ENCODE data around the gene HIC2.
"Not testable (repeated sequence)": the region's sequence is repeated elsewhere in the genome, so short reads cannot be mapped to it uniquely, and the experiment has no call there.

DNA sequence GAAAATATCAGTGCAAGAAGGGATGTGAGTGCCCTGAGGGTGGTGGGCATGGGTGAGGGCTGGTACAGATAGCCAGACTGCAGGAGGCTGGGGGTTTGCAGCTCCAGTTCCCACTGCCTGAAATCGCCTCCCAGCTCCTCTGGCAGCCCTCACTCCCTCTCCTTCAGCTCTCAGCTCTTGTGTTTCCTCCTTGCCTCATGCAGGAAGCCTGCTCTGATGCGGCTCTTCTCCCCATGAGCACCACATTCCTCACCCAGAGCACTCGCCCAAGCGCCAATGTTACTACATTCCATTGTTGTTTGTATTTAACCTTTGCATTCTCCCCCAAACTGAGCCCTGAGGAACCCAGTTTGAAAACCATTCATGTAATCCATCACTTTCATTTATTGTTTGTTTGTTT is 41.3 kb upstream of the HIC2 start:
- TF ChIP-seq POLR2A (IDR thresholded peaks at IDR 0.05): not testable (repeated sequence)
- TF ChIP-seq, protein P1, sequence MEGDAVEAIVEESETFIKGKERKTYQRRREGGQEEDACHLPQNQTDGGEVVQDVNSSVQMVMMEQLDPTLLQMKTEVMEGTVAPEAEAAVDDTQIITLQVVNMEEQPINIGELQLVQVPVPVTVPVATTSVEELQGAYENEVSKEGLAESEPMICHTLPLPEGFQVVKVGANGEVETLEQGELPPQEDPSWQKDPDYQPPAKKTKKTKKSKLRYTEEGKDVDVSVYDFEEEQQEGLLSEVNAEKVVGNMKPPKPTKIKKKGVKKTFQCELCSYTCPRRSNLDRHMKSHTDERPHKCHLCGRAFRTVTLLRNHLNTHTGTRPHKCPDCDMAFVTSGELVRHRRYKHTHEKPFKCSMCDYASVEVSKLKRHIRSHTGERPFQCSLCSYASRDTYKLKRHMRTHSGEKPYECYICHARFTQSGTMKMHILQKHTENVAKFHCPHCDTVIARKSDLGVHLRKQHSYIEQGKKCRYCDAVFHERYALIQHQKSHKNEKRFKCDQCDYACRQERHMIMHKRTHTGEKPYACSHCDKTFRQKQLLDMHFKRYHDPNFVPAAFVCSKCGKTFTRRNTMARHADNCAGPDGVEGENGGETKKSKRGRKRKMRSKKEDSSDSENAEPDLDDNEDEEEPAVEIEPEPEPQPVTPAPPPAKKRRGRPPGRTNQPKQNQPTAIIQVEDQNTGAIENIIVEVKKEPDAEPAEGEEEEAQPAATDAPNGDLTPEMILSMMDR (IDR thresholded peaks at IDR 0.05): not testable (repeated sequence)

Measured in esophagus squamous epithelium (tissue), 4 donors.